HEK293 (cell line): Measurements from ENCODE around the gene ARHGDIB.

Experiments used
- CTCF ChIA-PET: fragments of 350-600 bp; formaldehyde crosslinking; extraction: SDS; loops from one replicate; lab custom pipeline; 2021; ENCODE audit warnings: antibody characterized with exemption; lab: Yijun Ruan, JAX
- POLR2A ChIA-PET: fragments of 300-600 bp; formaldehyde crosslinking; extraction: SDS; loops from one replicate; lab custom pipeline; 2020; ENCODE audit warnings: antibody characterized with exemption, inconsistent platforms; lab: Yijun Ruan, JAX
- H3K27ac ChIP-seq: fragments of 200-500 bp; sonication (Bioruptor generic); 2 replicates; pipeline ENCODE4 v1.5.1; 2014; ENCODE audit warnings: low read depth, low read length, control low read depth, inconsistent platforms; ENCODE audit errors: extremely low read depth
- H3K36me3 ChIP-seq, 2 experiments: fragments of 200-500 bp in 1 of 2; sonication (Bioruptor generic) in 1 of 2; 1 replicate in 1 of 2; 2 replicates in 1 of 2; pipeline ENCODE4 v1.5.1; 2014 to 2017; ENCODE audit warnings: inconsistent platforms in 2 of 2, low read length in 2 of 2; ENCODE audit not compliant: control insufficient read depth in 2 of 2, insufficient read depth in 1 of 2
- H3K4me1 ChIP-seq: fragments of 200-500 bp; sonication (Bioruptor generic); 2 replicates; pipeline ENCODE4 v1.5.1; 2014; ENCODE audit warnings: mild to moderate bottlenecking, low read length, inconsistent platforms; ENCODE audit not compliant: control insufficient read depth, insufficient read depth
- H3K4me3 ChIP-seq: 2 replicates; pipeline ENCODE4 v1.5.1; 2011; ENCODE audit warnings: low read depth, mild to moderate bottlenecking, control low read depth, low read length, moderate library complexity
- H3K9me3 ChIP-seq: fragments of 200-500 bp; sonication (Bioruptor generic); 2 replicates; pipeline ENCODE4 v1.5.1; 2014; ENCODE audit warnings: low read depth, low read length, inconsistent platforms; ENCODE audit not compliant: control insufficient read depth, insufficient read depth
- GFI1B ChIP-seq: fragments of 450-650 bp; formaldehyde crosslinking; IDR thresholded peaks from 2 replicates; pipeline ENCODE4 v1.5.1; 2016; ENCODE audit warnings: missing biosample characterization, missing genetic modification characterization
- IKZF3 ChIP-seq: fragments of 450-650 bp; IDR thresholded peaks from 2 replicates; pipeline ENCODE4 v1.5.0; 2018; ENCODE audit warnings: missing biosample characterization, mild to moderate bottlenecking, missing genetic modification characterization, moderate library complexity
- KLF1 ChIP-seq: fragments of 450-650 bp; formaldehyde crosslinking; IDR thresholded peaks from 2 replicates; pipeline ENCODE4 v1.5.1; 2016; ENCODE audit warnings: missing biosample characterization, missing genetic modification characterization
- KLF7 ChIP-seq: fragments of 450-650 bp; formaldehyde crosslinking; IDR thresholded peaks from 2 replicates; pipeline ENCODE4 v1.5.1; 2016; ENCODE audit warnings: missing biosample characterization, missing genetic modification characterization, borderline replicate concordance
- OSR2 ChIP-seq: fragments of 450-650 bp; formaldehyde crosslinking; IDR thresholded peaks from 2 replicates; pipeline ENCODE4 v1.5.1; 2016; ENCODE audit warnings: missing biosample characterization, missing genetic modification characterization
- TCF7L2 ChIP-seq: IDR thresholded peaks from 2 replicates; pipeline ENCODE4 v1.6.1; 2011; ENCODE audit warnings: low read depth, mild to moderate bottlenecking, inconsistent platforms, low read length, moderate library complexity, borderline replicate concordance
- YY2 ChIP-seq: fragments of 450-650 bp; formaldehyde crosslinking; IDR thresholded peaks from 2 replicates; pipeline ENCODE4 v1.5.1; 2016; ENCODE audit warnings: missing biosample characterization, missing genetic modification characterization
- ZBTB17 ChIP-seq: fragments of 450-650 bp; formaldehyde crosslinking; IDR thresholded peaks from 2 replicates; pipeline ENCODE4 v1.5.1; 2016; ENCODE audit warnings: missing biosample characterization, missing genetic modification characterization
- ZBTB21 ChIP-seq: fragments of 450-650 bp; formaldehyde crosslinking; IDR thresholded peaks from 2 replicates; pipeline ENCODE4 v1.5.1; 2017; ENCODE audit warnings: missing biosample characterization, missing genetic modification characterization
- ZFP37 ChIP-seq: fragments of 450-650 bp; formaldehyde crosslinking; IDR thresholded peaks from 2 replicates; pipeline ENCODE4 v1.5.1; 2016; ENCODE audit warnings: missing biosample characterization, missing genetic modification characterization
- ZFP41 ChIP-seq: fragments of 450-650 bp; formaldehyde crosslinking; IDR thresholded peaks from 2 replicates; pipeline ENCODE4 v1.5.1; 2016; ENCODE audit warnings: missing biosample characterization, missing genetic modification characterization, borderline replicate concordance
- ZFP69B ChIP-seq: fragments of 450-650 bp; formaldehyde crosslinking; IDR thresholded peaks from 2 replicates; pipeline ENCODE4 v1.5.1; 2016; ENCODE audit warnings: missing biosample characterization, missing genetic modification characterization
- ZNF112 ChIP-seq: fragments of 450-650 bp; formaldehyde crosslinking; IDR thresholded peaks from 2 replicates; pipeline ENCODE4 v1.5.0; 2017; ENCODE audit warnings: missing biosample characterization, missing genetic modification characterization
- ZNF121 ChIP-seq: fragments of 450-650 bp; formaldehyde crosslinking; IDR thresholded peaks from 2 replicates; pipeline ENCODE4 v1.5.1; 2016; ENCODE audit warnings: missing biosample characterization, missing genetic modification characterization
- ZNF138 ChIP-seq: fragments of 450-650 bp; formaldehyde crosslinking; IDR thresholded peaks from 2 replicates; pipeline ENCODE4 v1.5.1; 2016; ENCODE audit warnings: missing biosample characterization, missing genetic modification characterization, borderline replicate concordance
- ZNF140 ChIP-seq: fragments of 450-650 bp; formaldehyde crosslinking; IDR thresholded peaks from 2 replicates; pipeline ENCODE4 v1.5.1; 2016; ENCODE audit warnings: missing biosample characterization, missing genetic modification characterization
- ZNF175 ChIP-seq: fragments of 450-650 bp; formaldehyde crosslinking; IDR thresholded peaks from 2 replicates; pipeline ENCODE4 v1.5.1; 2016; ENCODE audit warnings: missing biosample characterization, missing genetic modification characterization
- ZNF23 ChIP-seq: fragments of 450-650 bp; formaldehyde crosslinking; IDR thresholded peaks from 2 replicates; pipeline ENCODE4 v1.5.1; 2016; ENCODE audit warnings: missing biosample characterization, missing genetic modification characterization, borderline replicate concordance
- ZNF37A ChIP-seq: fragments of 450-650 bp; IDR thresholded peaks from 2 replicates; pipeline ENCODE4 v1.5.1; 2018; ENCODE audit warnings: missing biosample characterization, missing genetic modification characterization
- ZNF561 ChIP-seq: fragments of 450-650 bp; IDR thresholded peaks from 2 replicates; pipeline ENCODE4 v1.5.1; 2018; ENCODE audit warnings: missing biosample characterization, missing genetic modification characterization, borderline replicate concordance
- ZNF600 ChIP-seq: fragments of 450-650 bp; formaldehyde crosslinking; IDR thresholded peaks from 2 replicates; pipeline ENCODE4 v1.5.1; 2016; ENCODE audit warnings: missing biosample characterization, missing genetic modification characterization
- ZNF777 ChIP-seq: fragments of 450-650 bp; formaldehyde crosslinking; IDR thresholded peaks from 2 replicates; pipeline ENCODE4 v1.5.1; 2017; ENCODE audit warnings: missing biosample characterization, missing genetic modification characterization, borderline replicate concordance
- TF ChIP-seq, protein P1 (sequence below): fragments of 450-650 bp; formaldehyde crosslinking; IDR thresholded peaks from 2 replicates; pipeline ENCODE4 v1.5.1; 2017; ENCODE audit warnings: missing biosample characterization, missing genetic modification characterization
- TF ChIP-seq, protein P2 (sequence below): fragments of 450-650 bp; formaldehyde crosslinking; IDR thresholded peaks from 2 replicates; pipeline ENCODE4 v1.5.1; 2016; ENCODE audit warnings: missing biosample characterization, missing genetic modification characterization
- TF ChIP-seq, protein P3 (sequence below): sonication (generic); formaldehyde crosslinking; IDR thresholded peaks from 2 replicates; pipeline ENCODE4 v1.8.1; 2022; ENCODE audit warnings: mild to moderate bottlenecking, moderate library complexity, missing genetic modification reagents
- TF ChIP-seq, protein P4 (sequence below): fragments of 450-650 bp; formaldehyde crosslinking; IDR thresholded peaks from 2 replicates; pipeline ENCODE4 v1.5.1; 2016; ENCODE audit warnings: missing biosample characterization, missing genetic modification characterization, borderline replicate concordance

Gene ARHGDIB

DNA sequence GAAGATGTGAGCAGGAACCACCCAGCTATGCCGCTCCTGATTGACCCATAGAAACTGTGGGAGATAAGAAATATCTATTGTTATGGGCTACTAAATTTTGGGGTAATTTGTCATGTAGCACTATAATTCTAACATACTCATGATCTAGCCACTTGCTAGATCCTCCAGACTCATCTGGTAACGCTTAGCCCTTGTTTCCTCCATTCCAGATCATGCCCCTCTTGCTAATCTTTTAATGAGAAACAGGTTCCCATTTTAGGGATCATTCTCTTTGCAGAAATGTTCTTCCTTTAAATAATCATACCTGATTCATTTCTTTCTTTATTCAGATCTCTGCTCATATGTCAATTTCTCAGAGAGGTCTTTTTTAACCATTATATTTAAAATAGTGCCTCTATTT is 3.8 kb upstream of the ARHGDIB start:
- TF ChIP-seq ZNF112 (tag by site-specific recombination): no peak
- TF ChIP-seq, protein P1, sequence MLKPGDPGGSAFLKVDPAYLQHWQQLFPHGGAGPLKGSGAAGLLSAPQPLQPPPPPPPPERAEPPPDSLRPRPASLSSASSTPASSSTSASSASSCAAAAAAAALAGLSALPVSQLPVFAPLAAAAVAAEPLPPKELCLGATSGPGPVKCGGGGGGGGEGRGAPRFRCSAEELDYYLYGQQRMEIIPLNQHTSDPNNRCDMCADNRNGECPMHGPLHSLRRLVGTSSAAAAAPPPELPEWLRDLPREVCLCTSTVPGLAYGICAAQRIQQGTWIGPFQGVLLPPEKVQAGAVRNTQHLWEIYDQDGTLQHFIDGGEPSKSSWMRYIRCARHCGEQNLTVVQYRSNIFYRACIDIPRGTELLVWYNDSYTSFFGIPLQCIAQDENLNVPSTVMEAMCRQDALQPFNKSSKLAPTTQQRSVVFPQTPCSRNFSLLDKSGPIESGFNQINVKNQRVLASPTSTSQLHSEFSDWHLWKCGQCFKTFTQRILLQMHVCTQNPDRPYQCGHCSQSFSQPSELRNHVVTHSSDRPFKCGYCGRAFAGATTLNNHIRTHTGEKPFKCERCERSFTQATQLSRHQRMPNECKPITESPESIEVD (tag by site-specific recombination): no peak
- TF ChIP-seq, protein P2, sequence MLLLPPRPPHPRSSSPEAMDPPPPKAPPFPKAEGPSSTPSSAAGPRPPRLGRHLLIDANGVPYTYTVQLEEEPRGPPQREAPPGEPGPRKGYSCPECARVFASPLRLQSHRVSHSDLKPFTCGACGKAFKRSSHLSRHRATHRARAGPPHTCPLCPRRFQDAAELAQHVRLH (tag by site-specific recombination): no peak
- TF ChIP-seq ZBTB17 (tag by site-specific recombination): no peak
- no peak for TF ChIP-seq ZFP37 (tag by site-specific recombination)
- TF ChIP-seq ZNF138 (tag by site-specific recombination): no peak
- TF ChIP-seq ZBTB21 (tag by site-specific recombination): no peak
- TF ChIP-seq OSR2 (tag by site-specific recombination): no peak
- no peak for TF ChIP-seq ZNF140 (tag by site-specific recombination)
- TF ChIP-seq ZFP69B (tag by site-specific recombination): no peak
- no peak for TF ChIP-seq TCF7L2
- TF ChIP-seq KLF1 (tag by site-specific recombination): no peak
- no peak for TF ChIP-seq YY2 (tag by site-specific recombination)
- no peak for TF ChIP-seq KLF7 (tag by site-specific recombination)
- no peak for TF ChIP-seq IKZF3 (tag by site-specific recombination)
- TF ChIP-seq, protein P3, sequence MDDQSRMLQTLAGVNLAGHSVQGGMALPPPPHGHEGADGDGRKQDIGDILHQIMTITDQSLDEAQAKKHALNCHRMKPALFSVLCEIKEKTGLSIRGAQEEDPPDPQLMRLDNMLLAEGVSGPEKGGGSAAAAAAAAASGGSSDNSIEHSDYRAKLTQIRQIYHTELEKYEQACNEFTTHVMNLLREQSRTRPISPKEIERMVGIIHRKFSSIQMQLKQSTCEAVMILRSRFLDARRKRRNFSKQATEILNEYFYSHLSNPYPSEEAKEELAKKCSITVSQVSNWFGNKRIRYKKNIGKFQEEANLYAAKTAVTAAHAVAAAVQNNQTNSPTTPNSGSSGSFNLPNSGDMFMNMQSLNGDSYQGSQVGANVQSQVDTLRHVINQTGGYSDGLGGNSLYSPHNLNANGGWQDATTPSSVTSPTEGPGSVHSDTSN (CRISPR knock-in tag): no peak
- Histone ChIP-seq H3K27ac (no peak overlapping the region), H3K4me3 (no peak overlapping the region), H3K36me3 (no peaks in the 10 kb centered on the region), H3K9me3 (no peaks in the 10 kb centered on the region), H3K4me1 (no peaks in the 10 kb centered on the region)
- ChIA-PET CTCF (no interaction called here), POLR2A (no interaction called here)

DNA sequence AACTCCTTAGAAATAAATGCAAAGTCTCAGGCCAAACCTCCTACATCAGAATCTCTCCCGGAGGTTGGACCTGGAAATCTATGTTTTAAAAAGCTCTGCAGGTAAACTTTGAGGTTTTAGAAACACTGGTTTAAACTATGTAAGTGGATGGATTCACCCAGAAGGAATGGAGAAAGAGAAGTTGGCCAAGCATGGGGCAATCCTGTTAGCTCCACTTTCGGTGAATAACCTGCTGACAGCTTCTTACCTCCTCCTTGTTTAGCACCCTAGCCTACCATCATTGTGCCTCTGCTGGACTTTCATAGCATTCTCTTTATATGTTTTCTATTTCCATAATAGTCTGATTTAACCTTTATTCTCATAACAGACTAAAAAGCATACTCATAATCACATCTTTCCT is 3.0 kb upstream of the ARHGDIB start:
- TF ChIP-seq ZNF121 (tag by site-specific recombination): no peak
- no peak for TF ChIP-seq ZFP41 (tag by site-specific recombination)
- no peak for TF ChIP-seq ZNF37A (tag by site-specific recombination)
- no peak for TF ChIP-seq ZNF23 (tag by site-specific recombination)
- TF ChIP-seq ZNF561 (tag by site-specific recombination): no peak
- no peak for TF ChIP-seq ZNF600
- no peak for TF ChIP-seq ZNF175 (tag by site-specific recombination)
- TF ChIP-seq, protein P4, sequence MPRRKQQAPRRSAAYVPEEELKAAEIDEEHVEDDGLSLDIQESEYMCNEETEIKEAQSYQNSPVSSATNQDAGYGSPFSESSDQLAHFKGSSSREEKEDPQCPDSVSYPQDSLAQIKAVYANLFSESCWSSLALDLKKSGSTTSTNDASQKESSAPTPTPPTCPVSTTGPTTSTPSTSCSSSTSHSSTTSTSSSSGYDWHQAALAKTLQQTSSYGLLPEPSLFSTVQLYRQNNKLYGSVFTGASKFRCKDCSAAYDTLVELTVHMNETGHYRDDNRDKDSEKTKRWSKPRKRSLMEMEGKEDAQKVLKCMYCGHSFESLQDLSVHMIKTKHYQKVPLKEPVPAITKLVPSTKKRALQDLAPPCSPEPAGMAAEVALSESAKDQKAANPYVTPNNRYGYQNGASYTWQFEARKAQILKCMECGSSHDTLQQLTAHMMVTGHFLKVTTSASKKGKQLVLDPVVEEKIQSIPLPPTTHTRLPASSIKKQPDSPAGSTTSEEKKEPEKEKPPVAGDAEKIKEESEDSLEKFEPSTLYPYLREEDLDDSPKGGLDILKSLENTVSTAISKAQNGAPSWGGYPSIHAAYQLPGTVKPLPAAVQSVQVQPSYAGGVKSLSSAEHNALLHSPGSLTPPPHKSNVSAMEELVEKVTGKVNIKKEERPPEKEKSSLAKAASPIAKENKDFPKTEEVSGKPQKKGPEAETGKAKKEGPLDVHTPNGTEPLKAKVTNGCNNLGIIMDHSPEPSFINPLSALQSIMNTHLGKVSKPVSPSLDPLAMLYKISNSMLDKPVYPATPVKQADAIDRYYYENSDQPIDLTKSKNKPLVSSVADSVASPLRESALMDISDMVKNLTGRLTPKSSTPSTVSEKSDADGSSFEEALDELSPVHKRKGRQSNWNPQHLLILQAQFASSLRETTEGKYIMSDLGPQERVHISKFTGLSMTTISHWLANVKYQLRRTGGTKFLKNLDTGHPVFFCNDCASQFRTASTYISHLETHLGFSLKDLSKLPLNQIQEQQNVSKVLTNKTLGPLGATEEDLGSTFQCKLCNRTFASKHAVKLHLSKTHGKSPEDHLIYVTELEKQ (tag by site-specific recombination): no peak
- TF ChIP-seq GFI1B (tag by site-specific recombination): no peak
- no peak for TF ChIP-seq ZNF777 (tag by site-specific recombination)
- Histone ChIP-seq H3K4me1 (no peaks in the 10 kb centered on the region), H3K9me3 (no peaks in the 10 kb centered on the region), H3K27ac (no peak overlapping the region), H3K36me3 (no peaks in the 10 kb centered on the region), H3K4me3 (no peak overlapping the region)
- POLR2A ChIA-PET: no interaction called here
- CTCF ChIA-PET: no interaction called here
